Measurements from ENCODE around the gene USP35. TPM values are rescaled to one million over a fixed set of nuclear protein-coding genes. Genes with fewer than 3 reads are reported as not detected.

The USP35 gene
- total RNA-seq, 1 experiment from 2014 or later, result 7.8 TPM

DNA sequence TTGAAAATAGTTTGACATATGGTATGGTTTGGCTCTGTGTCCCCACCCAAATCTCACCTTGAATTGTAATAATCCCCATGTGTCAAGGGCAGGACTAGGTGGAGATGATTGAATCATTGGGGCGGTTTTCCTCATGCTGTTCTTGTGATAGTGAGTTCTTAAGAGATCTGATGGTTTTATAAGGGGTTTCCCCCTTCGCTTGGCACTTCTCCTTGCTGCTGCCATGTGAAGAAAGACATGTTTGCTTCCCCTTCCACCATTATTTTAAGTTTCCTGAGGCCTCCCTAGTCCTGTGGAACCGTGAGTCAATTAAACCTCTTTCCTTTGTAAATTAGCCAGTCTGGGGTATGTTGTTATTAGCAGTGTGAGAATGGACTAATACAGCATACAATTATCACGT lies 8.0 kb upstream of the USP35 start:
- intact Hi-C loops (cut with micrococcal nuclease; ENCODE audit: unreplicated experiment), result no loop called here
- BruUV-seq (replicated peaks), result no TSS peak
- H3K27ac Mint-ChIP-seq (ENCODE audit: unreplicated experiment), result no peak overlapping the region
- peaks cover 22% of the 10 kb centered on the region for H3K4me1 Mint-ChIP-seq (ENCODE audit: low read depth, unreplicated experiment)
- CTCF ChIA-PET, result no interaction called here
- no peaks in the 10 kb centered on the region for H3K9me3 Mint-ChIP-seq (ENCODE audit: low read depth, unreplicated experiment)
- no peaks in the 10 kb centered on the region for H3K36me3 Mint-ChIP-seq (ENCODE audit: insufficient read depth, unreplicated experiment)
- no peaks in the 10 kb centered on the region for H3K27me3 Mint-ChIP-seq (ENCODE audit: unreplicated experiment)
- DNase-seq, result no peak
- H3K4me3 Mint-ChIP-seq (ENCODE audit: low read depth, unreplicated experiment), result no peak overlapping the region
- TF ChIP-seq, protein P1, sequence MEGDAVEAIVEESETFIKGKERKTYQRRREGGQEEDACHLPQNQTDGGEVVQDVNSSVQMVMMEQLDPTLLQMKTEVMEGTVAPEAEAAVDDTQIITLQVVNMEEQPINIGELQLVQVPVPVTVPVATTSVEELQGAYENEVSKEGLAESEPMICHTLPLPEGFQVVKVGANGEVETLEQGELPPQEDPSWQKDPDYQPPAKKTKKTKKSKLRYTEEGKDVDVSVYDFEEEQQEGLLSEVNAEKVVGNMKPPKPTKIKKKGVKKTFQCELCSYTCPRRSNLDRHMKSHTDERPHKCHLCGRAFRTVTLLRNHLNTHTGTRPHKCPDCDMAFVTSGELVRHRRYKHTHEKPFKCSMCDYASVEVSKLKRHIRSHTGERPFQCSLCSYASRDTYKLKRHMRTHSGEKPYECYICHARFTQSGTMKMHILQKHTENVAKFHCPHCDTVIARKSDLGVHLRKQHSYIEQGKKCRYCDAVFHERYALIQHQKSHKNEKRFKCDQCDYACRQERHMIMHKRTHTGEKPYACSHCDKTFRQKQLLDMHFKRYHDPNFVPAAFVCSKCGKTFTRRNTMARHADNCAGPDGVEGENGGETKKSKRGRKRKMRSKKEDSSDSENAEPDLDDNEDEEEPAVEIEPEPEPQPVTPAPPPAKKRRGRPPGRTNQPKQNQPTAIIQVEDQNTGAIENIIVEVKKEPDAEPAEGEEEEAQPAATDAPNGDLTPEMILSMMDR (IDR thresholded peaks at IDR 0.05; ENCODE audit: unreplicated experiment), result no peak

DNA sequence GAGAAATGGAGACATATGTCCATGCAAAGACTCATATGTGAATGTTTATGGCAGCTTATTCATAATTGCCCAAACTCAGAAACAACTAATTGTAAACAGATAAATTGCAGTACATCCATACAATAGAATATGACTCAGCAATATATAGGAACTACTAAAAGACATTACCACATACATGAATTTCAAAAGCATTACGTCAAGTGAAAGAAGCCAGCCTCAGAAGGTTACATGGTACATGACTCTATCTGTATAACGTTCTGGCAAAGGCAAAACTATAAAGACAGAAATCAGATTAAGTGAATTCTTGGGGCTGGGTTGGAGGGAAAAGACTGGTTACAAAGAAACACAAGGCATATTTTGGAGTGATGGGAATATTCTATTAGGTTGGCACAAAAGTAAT lies 7.5 kb upstream of the USP35 start:
- Mint-ChIP-seq H3K4me3 (ENCODE audit: low read depth, unreplicated experiment) (no peak overlapping the region), H3K36me3 (ENCODE audit: insufficient read depth, unreplicated experiment) (no peaks in the 10 kb centered on the region), H3K9me3 (ENCODE audit: low read depth, unreplicated experiment) (no peaks in the 10 kb centered on the region), H3K27me3 (ENCODE audit: unreplicated experiment) (no peaks in the 10 kb centered on the region), H3K4me1 (ENCODE audit: low read depth, unreplicated experiment) (peaks cover 26% of the 10 kb centered on the region), H3K27ac (ENCODE audit: unreplicated experiment) (no peak overlapping the region)
- intact Hi-C loops (cut with micrococcal nuclease; ENCODE audit: unreplicated experiment), result no loop called here
- no TSS peak for BruUV-seq (replicated peaks)
- TF ChIP-seq, protein P1 (IDR thresholded peaks at IDR 0.05; ENCODE audit: unreplicated experiment), result no peak
- no peak for DNase-seq
- CTCF ChIA-PET, result no interaction called here

DNA sequence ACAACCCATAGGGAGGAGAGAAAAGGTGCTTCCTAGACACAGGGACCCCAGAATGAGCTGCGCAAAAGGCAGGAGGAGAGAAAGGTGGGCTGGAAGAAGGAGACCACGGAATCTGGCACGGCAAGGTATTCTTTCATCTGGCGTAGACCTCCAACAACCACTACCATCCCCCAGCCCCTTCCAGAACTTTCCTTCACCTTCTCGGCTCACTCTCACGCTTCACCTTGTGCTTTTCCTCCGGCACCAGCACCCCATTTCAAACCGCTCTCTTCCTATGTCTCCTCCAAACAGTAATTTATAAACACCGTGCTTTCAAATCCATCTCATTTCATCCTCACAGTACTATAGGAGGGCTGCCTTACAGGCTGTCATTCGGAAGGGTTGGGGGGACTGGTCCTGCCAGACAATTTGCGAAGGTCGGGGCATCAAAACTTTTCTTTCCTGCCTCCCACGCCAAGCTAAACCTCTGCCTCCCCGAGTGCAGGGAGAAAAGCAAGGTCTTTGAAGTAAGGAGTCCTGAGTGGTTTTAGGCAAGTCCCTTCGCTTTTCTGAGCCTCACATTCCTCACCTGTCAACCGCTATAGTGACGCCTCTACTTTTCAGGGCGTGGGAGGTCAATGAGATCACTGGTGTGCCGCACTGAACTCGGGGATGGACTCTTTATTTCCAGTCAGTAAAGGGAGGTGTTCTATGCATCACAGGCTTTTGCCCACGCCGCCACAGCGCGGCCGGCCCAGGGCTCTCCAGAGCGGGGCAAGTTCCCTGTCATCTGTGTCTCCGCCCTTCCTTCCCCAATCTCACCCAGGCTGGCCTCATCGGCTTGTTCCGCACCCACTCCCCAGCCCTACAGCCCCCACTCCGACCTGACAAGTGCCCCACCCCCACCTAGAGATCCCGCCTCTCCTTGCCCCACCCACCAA lies 1.1 kb upstream of the USP35 start:
- TSS peak; percentile 33 for BruUV-seq (replicated peaks)
- intact Hi-C loops (cut with micrococcal nuclease; ENCODE audit: unreplicated experiment), result no loop called here
- H3K27ac Mint-ChIP-seq (ENCODE audit: unreplicated experiment), result peak overlapping the region; percentile 73
- H3K9me3 Mint-ChIP-seq (ENCODE audit: low read depth, unreplicated experiment), result no peaks in the 10 kb centered on the region
- H3K27me3 Mint-ChIP-seq (ENCODE audit: unreplicated experiment), result no peaks in the 10 kb centered on the region
- peaks cover 41% of the 10 kb centered on the region for H3K4me1 Mint-ChIP-seq (ENCODE audit: low read depth, unreplicated experiment)
- H3K4me3 Mint-ChIP-seq (ENCODE audit: low read depth, unreplicated experiment), result peak overlapping the region; percentile 99
- TF ChIP-seq, protein P1 (IDR thresholded peaks at IDR 0.05; ENCODE audit: unreplicated experiment), result no peak
- peaks cover 26% of the 10 kb centered on the region for H3K36me3 Mint-ChIP-seq (ENCODE audit: insufficient read depth, unreplicated experiment)
- CTCF ChIA-PET, result interaction anchor here (0.5 to 0.7 kb wide), 6 partner anchors 40 to 1463 kb away, joined by 3 to 7 read pairs (median 3); no protein-coding TSS in a partner anchor
- DNase-seq, result no peak

DNA sequence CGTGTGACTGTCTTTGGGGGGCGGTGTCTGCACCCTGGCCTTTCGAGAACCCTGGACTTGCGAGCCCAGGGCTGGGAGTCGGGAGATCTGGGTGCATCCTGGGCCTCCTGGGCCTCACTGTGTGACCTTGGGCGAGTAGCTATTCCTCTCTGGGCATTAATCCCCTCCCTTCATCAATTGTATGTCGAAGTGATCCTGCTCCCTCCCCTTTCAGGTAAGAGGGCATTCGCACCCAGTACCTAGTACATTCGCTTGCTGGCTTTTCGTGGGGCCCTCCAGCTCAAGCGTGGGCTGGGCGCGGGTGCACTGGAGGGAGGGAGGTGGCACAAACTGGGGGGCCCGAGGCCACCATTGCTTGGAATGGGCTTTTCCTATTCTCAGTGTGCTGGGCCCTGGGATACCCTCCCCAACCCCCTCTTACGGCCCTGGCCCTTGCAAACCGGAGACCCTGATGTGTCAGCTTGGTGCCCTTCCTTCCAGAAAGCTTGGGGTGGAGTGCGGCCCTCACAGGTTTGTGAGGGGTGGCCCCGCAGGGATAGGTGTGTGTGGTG lies 530 bp downstream of the USP35 start:
- CTCF ChIA-PET, result no interaction called here
- Mint-ChIP-seq H3K9me3 (ENCODE audit: low read depth, unreplicated experiment) (no peaks in the 10 kb centered on the region), H3K27ac (ENCODE audit: unreplicated experiment) (peak overlapping the region; percentile 33), H3K36me3 (ENCODE audit: insufficient read depth, unreplicated experiment) (peaks cover 26% of the 10 kb centered on the region), H3K4me3 (ENCODE audit: low read depth, unreplicated experiment) (peak overlapping the region; percentile 99), H3K27me3 (ENCODE audit: unreplicated experiment) (no peaks in the 10 kb centered on the region), H3K4me1 (ENCODE audit: low read depth, unreplicated experiment) (peaks cover 51% of the 10 kb centered on the region)
- TF ChIP-seq, protein P1 (IDR thresholded peaks at IDR 0.05; ENCODE audit: unreplicated experiment), result no peak
- BruUV-seq (replicated peaks), result TSS peak; percentile 60
- intact Hi-C loops (cut with micrococcal nuclease; ENCODE audit: unreplicated experiment), result no loop called here
- no peak for DNase-seq
